Measurements from ENCODE around the gene DEFB129. TPM values are rescaled to one million over a fixed set of nuclear protein-coding genes. Genes with fewer than 3 reads are reported as not detected.

DEFB129 gene, protein sequence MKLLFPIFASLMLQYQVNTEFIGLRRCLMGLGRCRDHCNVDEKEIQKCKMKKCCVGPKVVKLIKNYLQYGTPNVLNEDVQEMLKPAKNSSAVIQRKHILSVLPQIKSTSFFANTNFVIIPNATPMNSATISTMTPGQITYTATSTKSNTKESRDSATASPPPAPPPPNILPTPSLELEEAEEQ
- total RNA-seq (not detected), polyA plus RNA-seq (ENCODE audit: insufficient read depth, low read depth, low replicate concordance) (not detected)
- long read RNA-seq, donor 1 = 0 reads
- long read RNA-seq, donor 2 = 0 reads
- long read RNA-seq, donor 3 = 0 reads
- long read RNA-seq, donor 4 = 0 reads
- long read RNA-seq, donor 5 = 0 reads
- long read RNA-seq, donor 6 = 0 reads
- long read RNA-seq, donor 7 = 0 reads
- long read RNA-seq, donor 8 = 0 reads
- long read RNA-seq, donor 9 = 0 reads
- long read RNA-seq, donor 10 = 0 reads

DNA sequence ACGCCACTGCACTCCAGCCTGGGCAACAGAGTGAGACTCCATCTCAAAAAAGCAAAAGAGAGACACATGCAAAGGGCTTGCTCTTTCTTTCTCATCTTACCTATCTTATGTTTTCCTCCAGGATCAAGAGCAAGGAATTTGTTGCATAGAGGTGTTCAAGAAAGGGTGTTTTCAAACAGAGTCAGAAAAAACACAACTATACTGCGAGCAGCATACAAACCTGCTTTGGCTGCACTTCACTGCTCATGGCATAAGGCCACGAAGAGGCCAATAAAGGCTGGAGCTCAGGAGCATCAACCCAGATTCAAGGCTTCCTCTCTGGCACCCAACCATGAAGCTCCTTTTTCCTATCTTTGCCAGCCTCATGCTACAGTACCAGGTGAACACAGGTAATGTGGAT is at the start of gene DEFB129:
TSS of gene DEFB129 (plus strand) at position 301 of the 400 bp plus-strand sequence. CDS start at position 332, 31 bp downstream.
- FAIRE-seq = no peak
- Histone ChIP-seq H3K9me3 (ENCODE audit: control insufficient read depth in 2 of 3, insufficient read depth in 1 of 3, low read length in 3 of 3) (no peaks in the 10 kb centered on the region), H3K4me1 (ENCODE audit: control insufficient read depth in 2 of 3, insufficient read depth in 2 of 3, low read depth in 1 of 3, low read length in 3 of 3) (no peaks in the 10 kb centered on the region), H3K4me3 (ENCODE audit: low read length in 3 of 3) (no peak within 1 kb of the TSS), H3K9ac (ENCODE audit: low read length in 3 of 3) (no peak within 1 kb of the TSS), H3K27ac (ENCODE audit: low read depth in 2 of 2, low read length in 2 of 2) (no peak within 1 kb of the TSS), H3K36me3 (ENCODE audit: control insufficient read depth in 2 of 3, insufficient read depth in 3 of 3, low read length in 3 of 3) (no peaks in the 10 kb centered on the region), H3K27me3 (ENCODE audit: control insufficient read depth, insufficient read depth, low read length) (no peaks in the 10 kb centered on the region)
- DNase-seq = no peak
- intact Hi-C loops (cut with DNase I) = no loop called here
- TF ChIP-seq, protein P1, sequence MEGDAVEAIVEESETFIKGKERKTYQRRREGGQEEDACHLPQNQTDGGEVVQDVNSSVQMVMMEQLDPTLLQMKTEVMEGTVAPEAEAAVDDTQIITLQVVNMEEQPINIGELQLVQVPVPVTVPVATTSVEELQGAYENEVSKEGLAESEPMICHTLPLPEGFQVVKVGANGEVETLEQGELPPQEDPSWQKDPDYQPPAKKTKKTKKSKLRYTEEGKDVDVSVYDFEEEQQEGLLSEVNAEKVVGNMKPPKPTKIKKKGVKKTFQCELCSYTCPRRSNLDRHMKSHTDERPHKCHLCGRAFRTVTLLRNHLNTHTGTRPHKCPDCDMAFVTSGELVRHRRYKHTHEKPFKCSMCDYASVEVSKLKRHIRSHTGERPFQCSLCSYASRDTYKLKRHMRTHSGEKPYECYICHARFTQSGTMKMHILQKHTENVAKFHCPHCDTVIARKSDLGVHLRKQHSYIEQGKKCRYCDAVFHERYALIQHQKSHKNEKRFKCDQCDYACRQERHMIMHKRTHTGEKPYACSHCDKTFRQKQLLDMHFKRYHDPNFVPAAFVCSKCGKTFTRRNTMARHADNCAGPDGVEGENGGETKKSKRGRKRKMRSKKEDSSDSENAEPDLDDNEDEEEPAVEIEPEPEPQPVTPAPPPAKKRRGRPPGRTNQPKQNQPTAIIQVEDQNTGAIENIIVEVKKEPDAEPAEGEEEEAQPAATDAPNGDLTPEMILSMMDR (IDR thresholded peaks at IDR 0.05; ENCODE audit: borderline replicate concordance, extremely low read depth, insufficient read depth) = no peak

DNA sequence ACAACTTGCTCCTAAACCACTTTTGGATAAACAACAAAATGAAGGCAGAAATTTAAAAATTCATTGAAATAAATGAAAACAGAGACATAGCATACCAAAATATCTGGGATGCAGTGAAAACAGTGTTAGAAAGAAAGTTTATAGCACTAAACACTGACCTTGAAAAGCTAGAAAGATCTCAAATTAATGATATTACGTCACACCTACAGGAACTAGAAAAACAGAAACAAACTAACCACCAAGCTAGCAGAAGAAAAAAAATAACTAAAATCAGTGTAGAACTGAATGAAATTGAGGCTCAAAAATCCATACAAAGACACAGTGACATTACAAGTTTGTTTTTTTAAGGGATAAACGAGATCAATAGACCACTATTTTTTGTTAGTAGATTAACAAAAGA is 42.8 kb upstream of the DEFB129 start:
- H3K9me3 ChIP-seq (ENCODE audit: control insufficient read depth in 2 of 3, insufficient read depth in 1 of 3, low read length in 3 of 3) = no peaks in the 10 kb centered on the region
- TF ChIP-seq, protein P1 (IDR thresholded peaks at IDR 0.05; ENCODE audit: borderline replicate concordance, extremely low read depth, insufficient read depth) = no peak

DNA sequence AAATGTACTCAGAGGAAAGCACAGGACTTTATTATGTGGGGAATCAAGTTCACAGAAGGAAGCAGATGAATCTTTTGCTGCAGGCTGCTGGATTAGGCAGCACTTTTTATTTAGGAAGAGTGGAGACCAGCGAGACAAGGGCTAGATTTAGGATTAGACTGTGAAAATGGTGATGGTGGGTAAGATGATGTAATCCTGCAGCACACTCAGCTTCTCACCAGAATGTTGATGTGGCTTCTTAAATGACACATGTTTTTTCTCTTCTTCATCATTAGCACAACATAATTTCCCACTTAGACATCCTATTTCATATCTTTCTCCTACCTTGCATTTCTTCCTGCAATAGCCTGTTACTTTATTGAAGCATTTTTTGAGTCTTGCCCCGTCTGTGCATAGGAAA is 39.3 kb upstream of the DEFB129 start:
- no peak overlapping the region for H3K9ac ChIP-seq (ENCODE audit: low read length in 3 of 3)
- no peaks in the 10 kb centered on the region for H3K27me3 ChIP-seq (ENCODE audit: control insufficient read depth, insufficient read depth, low read length)
- no peaks in the 10 kb centered on the region for H3K9me3 ChIP-seq (ENCODE audit: control insufficient read depth in 2 of 3, insufficient read depth in 1 of 3, low read length in 3 of 3)
- no peaks in the 10 kb centered on the region for H3K36me3 ChIP-seq (ENCODE audit: control insufficient read depth in 2 of 3, insufficient read depth in 3 of 3, low read length in 3 of 3)
- intact Hi-C loops (cut with DNase I) = no loop called here
- H3K27ac ChIP-seq (ENCODE audit: low read depth in 2 of 2, low read length in 2 of 2) = no peak overlapping the region
- TF ChIP-seq, protein P1 (IDR thresholded peaks at IDR 0.05; ENCODE audit: borderline replicate concordance, extremely low read depth, insufficient read depth) = no peak
- H3K4me1 ChIP-seq (ENCODE audit: control insufficient read depth in 2 of 3, insufficient read depth in 2 of 3, low read depth in 1 of 3, low read length in 3 of 3) = no peaks in the 10 kb centered on the region
- H3K4me3 ChIP-seq (ENCODE audit: low read length in 3 of 3) = no peak overlapping the region
- FAIRE-seq = no peak
- no peak for DNase-seq

More for the DNA sequence above, 42.8 kb upstream of the DEFB129 start:
- Histone ChIP-seq H3K4me3 (ENCODE audit: low read length in 3 of 3) (no peak overlapping the region), H3K27me3 (ENCODE audit: control insufficient read depth, insufficient read depth, low read length) (no peaks in the 10 kb centered on the region), H3K9ac (ENCODE audit: low read length in 3 of 3) (no peak overlapping the region), H3K4me1 (ENCODE audit: control insufficient read depth in 2 of 3, insufficient read depth in 2 of 3, low read depth in 1 of 3, low read length in 3 of 3) (no peaks in the 10 kb centered on the region), H3K36me3 (ENCODE audit: control insufficient read depth in 2 of 3, insufficient read depth in 3 of 3, low read length in 3 of 3) (no peaks in the 10 kb centered on the region), H3K27ac (ENCODE audit: low read depth in 2 of 2, low read length in 2 of 2) (no peak overlapping the region)
- intact Hi-C loops (cut with DNase I) = no loop called here
- no peak for FAIRE-seq
- no peak for DNase-seq

All from kidney (tissue), 22 donors.